Cerebellar cortex (tissue), 1 donor: ENCODE data around the gene RNF11.
A peak's percentile ranks its signal among the peaks of the same experiment; 100 is the strongest.

Experiments used
- DNase-seq: peaks from one replicate; pipeline ENCODE4 v3.0.0-alpha.2; 2015; ENCODE audit warnings: low spot score

The RNF11 gene

DNA sequence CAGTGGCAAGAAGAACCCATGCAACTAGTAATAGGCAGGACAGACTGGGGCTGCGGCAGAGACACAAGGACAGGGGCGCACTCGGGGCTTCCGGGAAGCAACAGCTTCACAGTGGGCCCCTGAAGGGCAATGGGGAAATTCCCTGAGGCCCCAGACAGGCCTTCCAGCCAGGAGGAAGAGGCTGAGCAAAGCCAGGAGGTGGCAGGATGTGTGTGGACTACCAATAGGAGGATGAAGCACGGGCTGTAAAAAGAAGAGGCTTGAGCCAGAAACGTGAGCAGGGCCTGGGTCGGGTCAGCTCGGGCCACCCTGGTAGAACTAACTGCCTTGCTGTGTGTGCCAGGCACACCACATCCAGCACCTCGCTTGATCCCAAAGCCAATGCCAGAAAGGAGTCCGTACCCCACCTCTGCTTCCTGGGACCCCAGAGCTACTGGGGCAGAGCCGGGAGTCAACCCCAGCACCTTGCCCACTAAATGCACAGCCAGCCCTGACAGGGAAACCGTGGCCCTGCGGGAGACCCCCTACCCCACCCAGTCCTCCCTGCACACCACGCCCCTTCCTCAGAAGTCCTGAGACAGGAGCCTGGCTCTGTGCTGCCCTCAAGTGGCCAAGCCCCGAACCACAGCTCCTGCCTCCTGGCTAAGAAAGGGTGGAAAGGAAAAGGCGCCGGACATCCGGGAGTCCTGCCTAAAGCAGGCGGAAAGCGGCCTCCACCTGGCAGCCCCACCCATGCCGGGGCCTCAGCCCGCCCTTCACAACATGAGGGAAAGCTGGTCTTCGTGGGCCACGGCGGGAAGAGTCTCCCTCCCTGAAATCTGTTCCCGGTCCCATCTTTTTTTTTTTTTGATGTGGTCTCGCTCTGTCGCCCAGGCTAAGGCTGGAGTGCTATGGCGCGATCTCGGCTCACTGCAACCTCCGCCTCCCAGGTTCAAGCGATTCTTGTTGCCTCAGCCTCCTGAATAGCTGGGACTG is 60.6 kb downstream of the RNF11 start:
- DNase-seq, result peak; percentile 85

- no peak for DNase-seq
These were observed 61.6 kb downstream of the RNF11 start for GRCh38 chr1:51297401-51298321.

GRCh38 chr1:51298322-51298705 is 62.2 kb downstream of the RNF11 start:
- no peak for DNase-seq

DNA sequence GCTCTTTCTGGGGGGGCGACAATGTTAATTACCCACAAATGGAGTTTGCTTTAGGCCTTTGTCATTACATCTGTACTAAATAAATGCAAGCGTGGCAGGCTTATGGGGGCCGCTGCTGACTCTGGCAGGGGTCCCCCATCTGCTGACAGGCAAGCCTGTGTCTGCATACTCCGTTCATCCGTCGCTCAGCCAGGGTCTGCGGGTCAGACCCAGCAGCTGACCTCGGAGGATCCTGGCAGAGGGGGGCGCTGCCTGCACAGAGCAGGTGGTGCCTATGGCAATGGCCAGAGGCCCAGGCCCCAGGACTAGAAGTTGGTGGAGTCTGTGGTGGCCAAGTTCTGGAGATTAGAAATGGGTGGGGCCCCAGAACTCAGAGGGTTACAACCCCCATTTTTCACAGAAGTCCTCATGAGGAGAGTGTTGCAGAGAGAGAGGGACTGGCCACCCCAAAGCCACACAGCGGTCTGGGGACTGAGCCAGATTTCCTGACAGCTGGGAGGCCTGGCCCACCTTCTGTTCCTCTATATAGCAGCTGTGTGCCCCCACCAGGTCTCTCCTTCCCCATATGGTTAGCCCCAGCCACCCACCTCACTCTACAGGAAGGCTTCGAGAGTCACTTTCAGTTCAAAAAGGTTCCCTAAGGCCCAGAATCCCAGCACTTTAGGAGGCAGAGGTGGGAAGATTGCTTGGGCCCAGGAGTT is 63.3 kb downstream of the RNF11 start:
- no peak for DNase-seq

DNA sequence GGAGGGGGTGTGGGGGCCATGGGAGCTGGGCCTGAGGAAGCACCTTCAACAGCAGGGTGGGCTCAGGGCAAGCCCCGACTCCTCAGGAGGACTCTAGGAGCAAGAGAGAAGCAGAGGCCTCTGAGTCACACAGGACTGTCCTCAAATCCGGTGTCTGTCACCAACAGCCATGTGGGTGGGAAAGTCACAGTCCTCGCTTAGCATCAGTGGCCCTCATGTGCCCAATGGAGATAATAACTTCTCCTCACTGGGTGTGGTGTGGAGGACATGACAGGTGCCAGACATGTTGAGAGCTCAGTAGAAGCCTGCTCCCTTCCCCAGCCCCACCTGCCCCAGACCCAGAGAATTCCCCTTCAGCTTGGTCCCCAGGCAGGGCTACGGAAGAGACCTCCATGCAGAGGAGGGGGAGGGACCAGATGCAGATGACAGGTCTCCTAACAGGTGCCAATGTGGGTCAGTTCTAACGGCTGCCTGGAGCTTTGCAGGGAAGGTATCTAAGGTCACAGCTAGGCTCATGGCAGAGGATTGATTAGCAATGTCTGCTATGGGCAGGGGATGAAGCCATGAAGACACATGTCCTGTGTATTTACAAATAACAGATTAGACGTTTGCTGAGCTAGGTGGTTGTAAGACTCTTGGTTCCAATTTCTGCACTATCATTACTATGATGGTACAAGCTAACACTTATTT is 64.1 kb downstream of the RNF11 start:
- no peak for DNase-seq

DNA sequence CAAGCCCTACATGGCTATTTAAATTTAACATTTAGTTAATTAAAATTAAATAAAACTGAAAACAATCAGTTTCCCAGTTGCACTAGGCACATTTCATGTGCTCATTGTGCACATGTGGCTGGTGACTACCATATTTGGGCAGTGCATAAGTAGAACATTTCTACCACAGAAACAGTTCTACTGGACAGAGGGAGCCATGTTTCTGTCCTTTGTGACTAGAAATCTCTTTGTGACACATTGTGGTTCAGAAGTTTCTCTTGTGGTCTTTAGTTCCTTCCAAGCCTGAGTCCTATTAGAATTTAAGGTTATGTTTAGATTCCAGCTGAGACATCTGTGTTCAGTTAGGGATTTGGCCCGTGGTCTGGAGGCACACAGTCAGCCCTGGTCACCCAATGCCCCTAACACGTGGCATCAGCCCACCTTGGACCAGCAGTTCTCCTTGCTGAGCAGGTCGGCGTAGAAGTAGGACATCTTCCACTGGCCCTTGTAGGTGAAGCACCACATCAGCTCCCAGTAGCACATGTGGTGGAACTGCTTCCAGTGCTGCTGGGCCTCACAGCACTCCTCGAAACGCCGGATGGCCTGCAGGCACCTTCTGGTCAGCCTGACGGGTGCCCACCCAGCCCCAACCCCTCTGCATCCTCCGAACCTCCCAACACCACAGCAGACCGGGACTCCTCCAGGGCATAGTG is 65.2 kb downstream of the RNF11 start:
- no peak for DNase-seq

DNA sequence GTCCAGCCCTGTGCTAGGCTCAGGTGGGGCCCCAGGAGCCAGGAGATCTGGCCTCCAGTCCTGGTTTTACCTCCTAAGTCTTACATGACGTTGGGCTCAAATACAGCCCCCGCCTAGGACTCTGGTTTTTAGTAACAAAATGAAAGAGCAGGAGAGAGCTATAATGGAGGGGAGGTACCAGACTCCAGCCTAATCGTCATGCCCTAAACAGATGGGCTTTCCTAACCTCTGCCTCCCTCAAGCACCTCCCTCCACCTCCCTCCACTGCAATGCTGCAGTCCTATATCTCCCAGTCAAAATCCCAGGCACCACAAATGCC is 65.7 kb downstream of the RNF11 start:
- DNase-seq, result no peak

- no peak for DNase-seq
These were observed 66.2 kb downstream of the RNF11 start for GRCh38 chr1:51302270-51302669.

- no peak for DNase-seq
These were observed 66.7 kb downstream of the RNF11 start for GRCh38 chr1:51302746-51303145.

- DNase-seq, result no peak
These were observed 67.2 kb downstream of the RNF11 start for GRCh38 chr1:51303315-51303714.

- DNase-seq, result no peak
These were observed 67.7 kb downstream of the RNF11 start for GRCh38 chr1:51303751-51304251.

DNA sequence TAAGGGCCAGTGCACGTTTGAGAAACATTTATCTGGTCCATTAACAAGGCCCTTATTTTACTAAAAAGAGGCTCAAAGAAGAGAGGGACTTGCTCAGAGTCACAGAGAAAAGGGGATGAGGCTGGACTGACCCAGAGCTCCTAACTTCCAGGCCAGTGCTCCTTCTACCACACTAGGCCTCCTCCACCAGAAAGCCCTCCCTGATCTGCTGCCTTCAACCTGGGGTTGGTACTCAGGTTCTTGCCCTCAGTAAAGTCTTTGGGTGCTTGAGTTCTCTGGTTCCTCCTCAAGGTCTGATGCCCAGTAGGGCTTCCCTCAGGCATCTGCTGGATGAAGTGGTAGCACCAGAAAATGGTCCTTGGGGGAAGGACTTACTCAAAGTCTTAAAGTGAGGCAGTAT is 68.3 kb downstream of the RNF11 start:
- no peak for DNase-seq

- no peak for DNase-seq
These were observed 69.3 kb downstream of the RNF11 start for GRCh38 chr1:51305371-51305823.

GRCh38 chr1:51306950-51307349 is 70.9 kb downstream of the RNF11 start:
- no peak for DNase-seq

- DNase-seq, result no peak
These were observed 72.6 kb downstream of the RNF11 start for GRCh38 chr1:51308636-51309035.

GRCh38 chr1:51309291-51309690 is 73.2 kb downstream of the RNF11 start:
- no peak for DNase-seq

GRCh38 chr1:51310871-51311613 is 75.0 kb downstream of the RNF11 start:
- DNase-seq, result no peak

DNA sequence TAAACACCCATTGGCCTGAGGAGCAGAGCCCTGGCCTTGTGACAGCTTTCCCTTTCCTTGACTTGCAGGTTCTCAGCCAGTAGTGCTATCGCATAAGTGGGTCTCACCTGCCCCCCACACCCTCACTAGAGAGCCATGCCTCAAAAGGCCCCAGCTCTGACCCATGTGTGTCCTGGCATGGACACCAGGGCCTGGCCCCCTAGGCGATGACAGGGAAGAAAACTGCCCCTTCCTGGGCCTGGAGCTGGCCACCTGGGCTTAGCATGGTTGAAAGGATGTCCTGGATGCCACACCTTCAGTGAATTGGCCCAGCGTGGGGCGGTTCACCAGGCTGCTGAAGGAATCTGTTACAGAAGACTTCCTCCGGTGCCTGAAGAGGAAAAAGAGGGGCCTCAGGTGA is 75.8 kb downstream of the RNF11 start:
- DNase-seq, result no peak

GRCh38 chr1:51312718-51313117 is 76.6 kb downstream of the RNF11 start:
- DNase-seq, result no peak

DNA sequence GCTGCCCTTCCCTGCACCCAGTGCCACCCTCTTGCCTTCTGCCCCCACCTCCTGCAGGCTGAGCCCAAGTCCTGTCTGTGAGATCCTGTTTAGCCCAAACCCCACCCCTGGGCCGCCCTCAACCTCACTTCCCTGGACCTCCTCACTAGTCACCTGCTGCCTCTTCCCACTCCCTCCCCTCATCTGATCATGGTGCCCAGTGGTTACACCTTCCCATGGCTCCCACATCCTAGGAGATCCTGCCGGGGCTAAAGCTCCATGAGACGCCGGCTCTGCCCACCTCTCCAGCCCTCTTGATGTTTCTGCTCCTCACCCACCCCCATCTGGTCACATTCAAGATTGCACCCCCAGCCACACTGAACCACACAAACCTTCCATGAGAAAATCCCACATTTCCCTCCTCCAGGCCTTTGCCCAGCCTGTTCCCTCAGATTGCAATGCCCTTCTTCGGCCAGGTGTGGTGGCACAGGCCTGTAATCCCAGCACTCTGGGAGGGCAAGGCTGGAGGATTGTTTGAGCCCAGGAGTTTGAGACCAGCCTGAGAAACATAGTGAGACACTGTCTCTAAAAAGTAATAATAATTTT is 77.3 kb downstream of the RNF11 start:
- DNase-seq, result no peak
